Measurements from ENCODE around the gene NEO1.

NEO1 gene

DNA sequence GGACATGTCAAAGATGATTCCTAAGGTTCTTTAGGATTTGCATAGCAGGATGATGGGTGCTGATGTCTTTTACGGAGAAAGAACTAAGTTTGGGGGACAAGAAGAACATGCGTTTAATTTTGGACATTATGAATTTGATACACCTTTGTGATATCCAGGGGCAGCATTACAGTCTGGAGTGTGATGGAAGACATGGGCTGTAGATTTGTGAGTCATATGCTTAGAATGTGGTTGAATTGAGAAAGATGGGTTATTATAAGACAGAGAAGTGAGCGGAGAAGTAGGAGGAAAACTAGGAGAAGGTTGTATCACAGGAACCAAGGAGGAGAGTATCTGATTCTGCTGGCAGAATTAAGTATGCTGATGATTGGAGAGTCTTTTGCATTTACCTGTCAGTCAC lies 20.6 kb downstream of the NEO1 start:
- H3K4me3 ChIP-seq (ENCODE audit: low read depth, low read length) = no peak overlapping the region

DNA sequence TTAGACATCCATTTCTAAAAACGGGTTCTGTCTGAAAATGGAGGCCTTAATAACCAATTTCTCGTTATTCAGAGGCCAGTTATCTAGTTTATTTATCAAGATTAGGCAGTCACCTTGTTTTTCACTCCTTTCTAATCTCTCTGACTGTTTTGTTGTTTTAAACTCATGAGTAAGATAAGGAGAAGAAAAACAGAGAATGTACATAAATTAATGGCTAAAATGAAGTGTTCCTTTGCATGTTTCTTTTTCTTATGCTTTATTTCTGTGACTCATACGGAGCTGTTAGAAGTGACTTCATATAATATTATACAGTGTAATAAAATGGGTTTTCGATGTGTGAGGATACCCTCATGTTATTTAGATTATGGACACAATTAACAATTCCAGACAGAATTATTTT lies 22.0 kb downstream of the NEO1 start:
- no peak overlapping the region for H3K4me3 ChIP-seq (ENCODE audit: low read depth, low read length)

DNA sequence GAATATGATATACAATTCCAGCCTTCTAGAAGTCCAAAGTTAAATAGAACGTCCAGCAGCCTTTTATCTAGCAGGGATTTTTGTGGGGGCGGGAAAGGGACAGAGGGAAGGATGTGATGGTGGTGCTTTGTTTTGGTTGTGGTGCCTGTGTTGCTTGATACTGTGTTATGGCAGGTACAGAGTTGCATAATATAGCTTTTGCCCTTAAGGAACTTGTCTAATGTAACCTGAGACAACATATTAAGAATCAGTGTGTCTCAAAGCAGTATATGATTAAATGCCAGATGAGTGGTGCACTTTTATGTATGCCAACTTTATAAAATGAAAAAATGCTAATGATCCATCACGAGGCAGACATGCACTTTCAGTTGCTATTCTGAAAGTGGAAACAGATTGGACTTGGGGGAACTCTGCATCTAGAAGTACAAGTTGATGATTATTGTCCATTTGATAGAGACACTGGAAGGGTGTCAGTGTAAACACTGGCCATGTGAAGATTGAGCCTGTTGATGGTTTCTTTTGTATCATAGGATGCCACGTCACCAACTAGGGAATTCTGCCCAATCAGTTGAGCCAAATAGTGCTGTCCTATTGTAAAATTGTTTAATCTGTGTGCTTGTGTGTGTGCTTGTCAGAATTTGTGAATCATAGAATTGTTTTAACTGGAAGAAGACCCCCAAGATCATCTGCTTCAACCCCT lies 23.0 kb downstream of the NEO1 start:
- no peak overlapping the region for H3K4me3 ChIP-seq (ENCODE audit: low read depth, low read length)

DNA sequence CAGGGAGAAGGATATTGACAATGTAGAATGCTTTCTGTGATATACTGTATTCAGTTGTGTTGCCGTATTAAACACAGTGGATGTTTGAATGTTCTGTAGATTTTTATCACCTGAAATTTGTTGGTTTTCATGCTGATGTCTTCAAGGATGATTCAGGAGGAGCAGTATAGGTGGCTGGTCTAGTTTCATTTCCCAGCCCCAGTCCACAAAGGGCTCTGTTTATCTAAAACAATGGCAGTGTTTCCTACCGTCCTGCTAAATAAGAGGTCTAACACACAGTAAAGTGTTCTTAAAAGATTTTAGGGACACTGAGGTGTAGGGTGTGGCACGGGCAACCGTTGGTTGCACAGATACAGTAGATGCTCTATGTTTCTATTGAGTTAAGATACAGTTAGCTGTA lies 26.0 kb downstream of the NEO1 start:
- H3K4me3 ChIP-seq (ENCODE audit: low read depth, low read length) = no peak overlapping the region

DNA sequence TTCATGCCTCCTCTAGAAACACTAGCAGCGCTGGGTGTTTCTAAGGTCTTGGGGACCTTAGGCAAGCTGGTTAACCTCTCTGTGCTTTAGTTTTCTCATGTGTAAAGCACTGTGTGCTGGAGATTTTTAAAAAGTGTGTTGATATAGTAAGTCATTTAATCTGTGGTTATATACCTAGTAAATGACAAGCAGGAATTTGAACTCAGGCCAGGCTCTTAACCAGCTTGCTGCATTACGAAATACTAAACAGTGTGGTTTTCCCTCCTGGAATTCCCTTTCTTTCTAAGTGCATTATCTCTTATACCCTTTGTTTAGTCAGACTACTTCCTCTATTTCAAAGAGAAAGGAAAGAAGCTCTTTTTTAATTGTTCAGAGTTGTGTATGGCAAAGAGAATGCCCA lies 26.5 kb downstream of the NEO1 start:
- H3K4me3 ChIP-seq (ENCODE audit: low read depth, low read length) = no peak overlapping the region

DNA sequence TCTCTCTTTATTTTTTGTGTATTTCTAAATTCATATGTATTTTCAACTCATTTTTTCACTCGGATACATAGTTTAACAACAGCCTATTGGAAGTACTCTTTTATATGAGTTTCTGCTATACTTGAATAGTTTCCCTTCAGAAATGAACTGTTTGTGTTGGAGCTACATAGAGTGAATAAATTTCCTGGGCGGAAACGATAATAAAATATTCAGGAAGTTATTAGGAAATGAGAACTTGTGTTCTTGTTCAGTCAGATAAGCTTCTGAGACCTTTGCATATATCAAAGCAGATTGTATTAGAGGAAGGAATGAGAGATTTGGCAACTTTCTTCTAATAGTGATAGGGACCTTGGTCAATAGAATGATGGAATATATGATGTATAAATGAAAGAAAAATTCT lies 27.3 kb downstream of the NEO1 start:
- no peak overlapping the region for H3K4me3 ChIP-seq (ENCODE audit: low read depth, low read length)

DNA sequence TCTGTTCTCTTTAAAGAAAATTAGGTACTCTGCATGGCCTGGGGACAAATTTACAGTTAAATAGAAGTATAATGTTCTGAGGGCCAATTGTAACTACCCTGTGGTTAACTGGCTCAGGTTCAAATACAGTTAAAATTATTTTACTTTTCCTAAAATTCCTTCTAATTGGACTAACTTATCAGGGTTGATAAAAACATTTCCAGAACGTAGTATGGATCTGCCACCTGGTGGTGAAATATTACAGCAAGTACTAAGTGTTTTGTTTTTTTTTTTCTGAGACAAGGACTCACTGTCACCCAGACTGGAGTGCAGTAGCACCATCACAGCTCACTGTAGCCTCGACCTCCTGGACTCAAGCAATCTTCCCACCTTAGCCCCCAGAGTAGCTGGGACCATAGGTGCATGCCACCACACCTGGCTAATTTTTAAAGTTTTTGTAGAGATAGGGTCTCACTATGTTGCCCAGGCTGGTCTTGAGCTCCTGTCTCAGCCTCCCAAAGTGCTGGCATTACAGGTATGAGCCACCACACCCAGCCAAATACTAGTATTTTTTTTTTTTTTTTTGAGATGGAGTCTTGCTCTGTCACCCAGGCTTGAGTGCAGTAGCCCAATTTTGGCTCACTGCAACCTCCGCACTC lies 29.2 kb downstream of the NEO1 start:
- H3K4me3 ChIP-seq (ENCODE audit: low read depth, low read length) = no peak overlapping the region

DNA sequence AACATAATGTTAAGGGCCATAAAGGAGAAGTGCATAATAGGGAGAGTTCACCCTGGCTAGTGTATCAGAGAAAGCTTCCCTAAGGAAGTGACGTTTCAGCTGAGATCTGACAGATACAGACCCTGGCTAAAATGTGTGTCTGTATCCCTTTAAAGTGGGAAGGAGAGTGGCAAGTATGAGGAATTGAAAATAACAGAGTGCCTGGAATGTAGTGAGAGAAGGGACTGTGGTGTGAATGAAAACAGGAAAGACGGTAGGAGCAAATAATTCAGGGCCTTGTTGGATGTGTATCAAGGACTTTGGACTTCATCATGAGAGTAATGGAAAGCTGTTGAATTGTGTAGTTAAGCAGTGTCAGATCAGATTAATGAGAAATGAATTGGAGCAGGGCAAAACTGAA lies 30.5 kb downstream of the NEO1 start:
- no peak overlapping the region for H3K4me3 ChIP-seq (ENCODE audit: low read depth, low read length)

DNA sequence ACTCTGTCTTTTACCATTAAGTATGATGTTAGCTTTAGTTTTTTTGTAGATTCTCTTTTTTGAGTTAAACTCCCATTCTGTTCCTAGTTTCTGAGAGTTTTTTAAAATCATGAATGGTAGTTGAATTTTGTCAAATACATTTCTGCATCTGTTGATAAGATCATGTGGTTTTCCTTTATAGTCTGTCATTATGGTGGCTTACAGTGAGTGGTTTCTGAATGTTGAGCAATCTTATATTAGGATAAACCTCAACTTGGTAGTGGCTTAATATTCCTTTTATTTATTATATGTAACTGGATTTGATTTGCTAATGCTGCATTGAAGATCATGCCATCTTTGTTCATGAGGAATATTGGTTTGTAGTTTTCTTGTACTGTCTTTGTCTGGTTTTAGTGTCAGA lies 34.8 kb downstream of the NEO1 start:
- H3K4me3 ChIP-seq (ENCODE audit: low read depth, low read length) = no peak overlapping the region

DNA sequence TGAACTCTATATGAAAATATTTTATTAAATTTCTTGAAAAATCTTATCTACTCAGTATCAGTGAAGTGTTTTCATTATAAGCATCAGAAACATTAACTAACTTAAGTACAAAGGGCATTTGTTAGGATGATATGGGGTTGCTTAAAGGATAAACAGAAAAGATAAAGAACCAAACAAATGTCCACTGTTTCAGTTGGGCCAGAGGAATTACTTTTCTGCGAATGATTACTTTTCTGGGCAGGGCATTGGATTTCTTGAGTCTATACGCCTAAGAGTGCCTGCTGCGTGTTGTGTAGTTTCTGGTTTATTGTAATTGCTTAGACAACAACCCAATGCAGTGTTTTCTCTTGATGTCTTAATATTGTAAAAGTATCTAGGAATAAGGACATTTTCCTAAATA lies 52.8 kb downstream of the NEO1 start:
- no peak overlapping the region for H3K4me3 ChIP-seq (ENCODE audit: low read depth, low read length)

DNA sequence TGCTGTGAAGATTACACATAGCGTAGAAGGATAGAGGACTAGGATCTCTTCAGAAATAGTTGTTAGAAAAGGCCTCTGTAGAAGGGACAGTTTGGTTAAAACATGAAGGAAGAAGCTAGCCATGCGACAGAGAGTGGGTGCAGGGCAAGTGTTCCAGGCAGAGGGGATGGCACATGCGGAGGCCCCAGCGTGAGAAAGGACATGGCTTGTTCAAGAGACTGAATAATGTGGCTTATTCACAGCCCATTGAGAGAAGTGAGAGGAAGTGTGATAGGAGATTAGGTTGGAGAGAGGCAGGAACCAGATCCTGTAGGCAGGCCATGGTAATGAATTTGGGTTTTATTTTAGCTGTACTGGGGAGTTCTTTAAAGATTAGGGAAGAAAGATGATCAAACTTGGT lies 56.4 kb downstream of the NEO1 start:
- H3K4me3 ChIP-seq (ENCODE audit: low read depth, low read length) = no peak overlapping the region

DNA sequence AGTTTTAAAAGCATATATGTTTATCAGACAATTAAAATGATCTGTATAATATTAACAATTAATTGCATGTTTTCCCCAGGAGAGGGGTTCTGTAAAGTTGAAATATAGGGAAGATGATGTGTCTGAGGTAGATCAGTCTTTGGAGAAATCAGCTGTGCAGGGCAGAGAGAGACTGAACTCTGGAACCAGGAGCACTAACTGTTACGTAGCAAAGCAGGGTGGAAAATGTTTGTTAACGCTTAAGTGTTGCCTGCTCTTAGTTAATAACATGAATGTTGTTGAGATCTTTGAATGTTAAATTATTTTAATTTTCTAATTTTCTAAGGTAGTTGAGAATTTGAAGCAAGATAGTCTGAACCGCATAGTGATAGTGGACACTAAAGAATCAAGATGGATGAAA lies 57.5 kb downstream of the NEO1 start:
- no peak overlapping the region for H3K4me3 ChIP-seq (ENCODE audit: low read depth, low read length)

DNA sequence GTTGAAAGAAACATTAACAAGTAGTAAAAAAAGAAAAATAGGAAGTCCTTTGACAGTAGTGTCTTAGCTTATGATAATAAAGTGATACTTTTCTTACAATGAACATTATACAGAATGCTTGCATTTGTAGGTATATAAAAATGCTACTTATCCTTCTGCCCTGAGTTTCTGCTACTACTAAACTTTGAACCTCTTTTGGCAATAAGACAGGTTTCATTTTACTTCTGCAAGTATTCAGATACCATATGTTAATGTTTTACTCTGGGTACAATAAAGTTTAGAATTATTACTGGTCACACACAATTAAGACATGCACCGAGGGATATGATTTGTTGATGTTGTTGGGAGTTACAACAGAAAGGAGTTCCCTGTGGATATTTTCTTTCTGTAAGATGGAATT lies 57.9 kb downstream of the NEO1 start:
- H3K4me3 ChIP-seq (ENCODE audit: low read depth, low read length) = no peak overlapping the region

DNA sequence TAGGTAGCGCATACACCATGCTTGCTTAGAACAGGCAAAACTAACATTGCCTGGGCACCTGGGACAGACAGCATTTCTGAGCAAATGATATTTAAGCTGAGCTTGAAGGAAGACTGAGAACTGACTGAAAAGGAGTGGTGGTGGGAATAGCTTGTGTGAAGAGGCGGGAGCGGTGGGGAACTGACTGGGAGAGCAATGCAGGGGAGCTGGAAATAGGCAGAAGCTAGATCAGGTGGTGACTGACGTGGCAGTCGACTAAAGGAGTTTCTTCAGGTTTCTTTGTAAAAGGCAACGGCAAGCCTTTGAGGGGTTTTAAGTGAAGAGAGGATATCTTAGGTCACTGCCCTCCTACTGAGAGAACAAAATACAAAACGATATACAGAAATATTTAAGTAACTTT lies 61.8 kb downstream of the NEO1 start:
- H3K4me3 ChIP-seq (ENCODE audit: low read depth, low read length) = no peak overlapping the region

DNA sequence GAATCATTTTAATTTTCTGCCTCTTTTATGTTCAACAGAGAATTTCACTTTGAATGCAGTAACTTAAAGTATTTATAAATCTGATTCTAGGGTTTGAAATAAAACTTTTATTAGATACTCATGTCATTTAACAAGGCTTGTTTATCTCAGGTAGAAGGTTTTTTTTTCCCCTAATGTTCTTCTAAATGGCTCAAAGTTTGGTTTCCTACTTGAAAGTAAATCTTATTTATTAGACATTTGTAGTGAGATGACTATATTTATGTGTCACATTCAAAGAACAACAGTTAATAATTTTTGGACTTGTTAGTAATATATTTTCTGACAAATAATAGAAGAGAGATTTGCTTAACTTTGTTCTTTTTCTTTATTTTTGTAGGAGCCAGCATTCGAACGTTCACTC lies 63.9 kb downstream of the NEO1 start:
- no peak overlapping the region for H3K4me3 ChIP-seq (ENCODE audit: low read depth, low read length)

DNA sequence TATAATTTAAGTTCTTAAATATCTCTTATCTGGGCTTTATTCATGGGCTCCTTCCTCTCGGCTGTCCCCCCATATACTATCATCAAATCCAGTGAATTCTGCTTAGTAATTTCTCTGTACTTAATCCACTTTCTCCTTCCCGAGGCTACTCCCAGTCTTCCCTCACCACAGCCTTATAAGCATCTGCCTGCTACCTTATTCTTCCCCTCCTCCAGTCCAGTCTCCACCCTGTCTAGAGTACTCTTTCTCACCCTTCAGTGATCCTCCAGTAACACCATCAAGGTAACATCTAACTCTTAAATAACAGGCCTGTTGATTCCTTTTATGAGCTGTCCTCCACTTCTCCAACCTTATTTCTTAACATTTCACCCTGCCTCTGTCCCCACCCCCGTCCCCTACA lies 65.8 kb downstream of the NEO1 start:
- no peak overlapping the region for H3K4me3 ChIP-seq (ENCODE audit: low read depth, low read length)

DNA sequence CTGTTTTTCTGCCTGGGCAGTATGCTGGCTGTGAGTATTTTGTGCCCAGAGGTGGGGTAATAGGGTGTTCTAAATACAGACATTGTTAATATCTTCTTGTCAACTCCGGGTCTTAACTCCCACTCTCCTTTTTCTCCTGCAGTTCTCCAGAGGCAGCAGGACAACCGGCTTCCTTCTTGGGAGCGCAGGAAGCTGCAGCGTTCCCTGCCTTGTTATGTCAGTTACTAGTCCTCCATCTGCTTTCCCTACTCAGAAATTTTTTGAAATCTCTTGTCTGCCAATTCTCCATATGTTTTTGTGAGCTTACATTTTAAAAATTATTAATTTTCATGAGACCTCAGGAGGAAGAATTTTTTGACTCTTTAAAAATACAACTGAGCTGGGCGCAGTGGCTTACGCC lies 67.2 kb downstream of the NEO1 start:
- H3K4me3 ChIP-seq (ENCODE audit: low read depth, low read length) = no peak overlapping the region

DNA sequence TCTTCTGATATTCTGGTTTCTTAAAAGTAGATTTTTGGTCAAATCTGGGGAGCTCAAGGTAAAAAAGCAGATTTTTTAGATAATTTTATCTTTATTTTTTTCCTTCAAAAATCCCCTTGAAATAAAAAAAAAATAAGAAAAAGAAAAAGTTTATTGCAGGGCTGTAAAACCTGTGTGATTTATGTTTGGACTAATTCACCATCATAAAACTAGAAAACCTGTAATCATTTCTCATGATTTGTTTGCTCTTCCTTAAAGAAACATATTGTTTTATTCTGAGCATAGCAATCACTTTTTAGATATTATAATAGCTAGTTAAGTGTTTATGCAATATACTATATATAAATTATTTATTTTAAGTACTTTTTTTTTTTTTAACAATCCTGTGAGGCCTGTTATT lies 68.0 kb downstream of the NEO1 start:
- H3K4me3 ChIP-seq (ENCODE audit: low read depth, low read length) = no peak overlapping the region

DNA sequence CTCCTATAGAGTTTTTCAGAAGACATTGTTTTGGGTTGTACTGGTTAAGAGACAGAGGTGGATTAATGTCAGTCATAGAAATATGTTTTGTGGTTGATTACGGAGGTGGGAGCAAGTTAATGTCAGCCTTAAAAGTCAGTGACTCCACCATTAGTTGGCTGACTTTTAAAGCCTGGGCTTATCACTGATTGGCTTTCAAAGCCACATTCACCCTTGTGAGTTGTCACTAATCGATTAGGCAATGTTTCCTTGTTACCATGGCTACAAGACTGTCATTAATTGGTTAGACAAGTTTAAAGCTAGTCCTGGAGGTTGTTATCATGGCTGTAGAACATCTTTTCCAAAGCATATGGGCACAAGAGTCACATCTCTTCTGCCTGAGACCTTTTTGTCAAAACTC lies 73.0 kb downstream of the NEO1 start:
- H3K4me3 ChIP-seq (ENCODE audit: low read depth, low read length) = no peak overlapping the region

DNA sequence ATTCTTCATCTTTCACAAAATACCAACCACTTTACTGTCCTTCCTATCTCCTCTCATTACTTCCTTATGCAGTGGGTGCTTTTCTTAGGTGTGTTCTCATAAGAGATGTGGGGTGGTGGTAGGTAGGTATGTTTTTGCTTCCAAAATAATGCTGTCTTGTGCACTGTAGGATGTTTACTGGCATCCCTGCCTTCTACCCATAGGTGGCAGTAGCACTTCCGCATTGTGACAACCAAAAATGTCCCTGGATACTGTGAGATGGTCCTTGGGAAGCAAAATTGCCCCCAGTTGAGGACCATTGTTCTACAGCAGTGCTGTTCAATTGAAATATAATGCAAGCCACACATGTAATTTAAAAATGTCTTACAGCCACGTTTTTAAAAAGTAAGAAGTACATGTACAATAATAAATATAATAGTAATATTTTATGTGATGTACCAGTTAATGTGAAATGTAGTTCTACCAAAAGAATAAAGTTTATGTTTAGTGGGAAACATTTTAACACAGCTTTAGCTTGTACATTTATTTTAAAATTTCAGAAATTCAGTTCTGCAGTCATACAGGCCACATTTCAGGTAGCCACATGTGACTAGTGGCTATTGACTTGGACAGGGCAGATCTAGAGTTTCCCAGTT lies 75.2 kb downstream of the NEO1 start:
- no peak overlapping the region for H3K4me3 ChIP-seq (ENCODE audit: low read depth, low read length)

DNA sequence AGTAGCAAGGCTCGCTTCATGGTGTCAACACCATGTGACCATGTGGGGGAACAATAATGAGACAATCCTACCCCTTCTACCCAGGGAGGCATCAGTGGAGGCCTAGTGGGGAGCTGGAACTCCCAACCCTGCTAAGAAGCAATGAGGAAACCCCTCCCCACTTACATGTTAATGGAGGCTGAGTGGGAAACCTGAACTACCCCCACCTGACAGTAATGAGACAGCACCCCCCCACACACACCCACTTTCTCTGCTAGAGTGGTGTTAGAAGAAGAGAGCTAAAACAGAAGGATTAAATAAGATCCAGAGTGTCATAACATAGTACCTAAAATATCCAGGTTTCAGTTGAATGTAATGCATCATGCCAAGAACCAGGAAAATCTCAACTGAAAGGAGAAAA lies 78.6 kb downstream of the NEO1 start:
- no peak overlapping the region for H3K4me3 ChIP-seq (ENCODE audit: low read depth, low read length)

DNA sequence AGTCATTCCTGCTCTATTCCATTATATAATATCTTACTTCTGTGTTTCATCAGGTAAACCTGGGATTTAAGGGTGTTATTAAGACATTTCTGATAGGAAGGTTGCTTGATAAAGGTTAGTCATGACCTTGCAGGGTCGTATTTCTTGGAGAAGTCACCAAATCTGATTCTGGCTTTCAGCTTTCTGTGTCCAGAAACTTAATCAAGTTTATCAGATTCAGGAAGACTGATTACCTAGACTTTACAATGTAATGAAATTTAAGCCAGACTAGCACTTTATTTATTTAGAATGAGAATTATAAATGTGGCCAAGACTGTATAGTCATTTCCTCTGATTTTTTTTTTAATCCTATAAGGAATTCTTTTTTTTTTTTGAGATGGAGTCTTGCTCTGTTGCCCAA lies 81.9 kb downstream of the NEO1 start:
- H3K4me3 ChIP-seq (ENCODE audit: low read depth, low read length) = no peak overlapping the region

All from iPS-11a (cell line).